Ascending aorta (tissue), 2 donors: ENCODE data around the gene OR52I2. TPM values are rescaled to one million over a fixed set of nuclear protein-coding genes. Genes with fewer than 3 reads are reported as not detected.

Source experiments
- DNase-seq, 2 donors: peaks; one replicate each; pipeline ENCODE4 v3.0.0-alpha.2; 2019; ENCODE audit warnings: low spot score in 2 of 2
- H3K27ac ChIP-seq, 2 donors: fragments of 200-600 bp; sonication (generic); one replicate each; pipeline ENCODE4 v1.5.1; 2016 to 2017; ENCODE audit warnings: mild to moderate bottlenecking in 1 of 2
- H3K27me3 ChIP-seq: fragments of 200-600 bp; sonication (generic); one replicate; pipeline ENCODE4 v1.5.1; 2017
- H3K36me3 ChIP-seq, 2 donors: fragments of 200-600 bp; sonication (generic); one replicate each; pipeline ENCODE4 v1.5.1; 2016
- H3K4me1 ChIP-seq, 2 donors: fragments of 200-600 bp; sonication (generic); one replicate each; pipeline ENCODE4 v1.5.1; 2016 to 2017; ENCODE audit warnings: mild to moderate bottlenecking in 1 of 2
- H3K4me3 ChIP-seq, 2 donors: fragments of 200-600 bp; sonication (generic); one replicate each; pipeline ENCODE4 v1.5.1; 2016 to 2017; ENCODE audit warnings: mild to moderate bottlenecking in 1 of 2
- H3K9me3 ChIP-seq, 2 donors: fragments of 200-600 bp; sonication (generic); one replicate each; pipeline ENCODE4 v1.5.1; 2016
- intact Hi-C: fragments of 100-400 bp; cut with DNase I; formaldehyde crosslinking; loops from one replicate; pipeline ENCODE4 v1.15.1; 2023
- total RNA-seq: library from RNA; depleted of rRNA; stranded (reverse); fragments of >200 nt; gene quantifications from one replicate; pipeline ENCODE4 v1.1.0, GENCODE V29; 2016
- TF ChIP-seq, protein P1 (sequence below), 3 experiments: fragments of 200-600 bp in 2 of 3; fragments of 450-650 bp in 1 of 3; sonication (generic) in 2 of 3; IDR thresholded peaks; one replicate each; pipeline ENCODE4 v1.5.1; 2016 to 2019; ENCODE audit warnings: antibody characterized with exemption in 3 of 3, mild to moderate bottlenecking in 1 of 3, moderate library complexity in 1 of 3

The OR52I2 gene
- total RNA-seq, 1 donor from 2014 or later = not detected

DNA sequence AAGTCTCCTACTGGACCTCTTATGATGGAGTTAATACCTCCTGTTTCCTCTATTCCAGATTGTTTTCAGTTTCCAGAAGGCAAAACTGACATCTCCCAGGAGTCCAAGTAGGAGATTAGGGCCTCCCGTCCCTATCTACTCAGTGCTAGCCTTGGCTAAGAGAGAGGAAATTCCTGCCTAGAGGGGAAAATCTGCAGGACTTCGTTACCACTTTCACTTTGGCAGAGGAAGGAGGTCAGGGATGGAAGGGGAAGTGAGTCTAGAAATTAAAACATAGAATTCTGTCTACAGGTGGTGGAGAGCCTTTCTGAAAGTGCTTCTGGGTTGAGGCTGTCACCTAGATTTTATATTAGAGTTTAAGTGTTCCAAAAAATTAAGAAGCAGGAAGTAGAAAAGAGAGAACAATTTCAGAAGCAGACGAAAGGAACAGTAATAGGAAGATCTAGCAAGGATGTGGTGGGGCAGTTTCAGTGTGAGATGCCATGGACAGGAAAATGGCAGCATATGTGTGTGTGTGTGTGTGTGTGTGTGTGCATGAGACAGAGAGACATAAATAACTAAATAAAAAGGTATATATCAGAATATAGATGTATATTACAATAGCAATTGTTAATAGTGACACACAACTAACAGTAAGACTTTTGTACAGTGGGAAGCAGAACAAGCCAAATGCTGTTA lies 28.9 kb downstream of the OR52I2 start:
- intact Hi-C loops = no loop called here
- TF ChIP-seq, protein P1, sequence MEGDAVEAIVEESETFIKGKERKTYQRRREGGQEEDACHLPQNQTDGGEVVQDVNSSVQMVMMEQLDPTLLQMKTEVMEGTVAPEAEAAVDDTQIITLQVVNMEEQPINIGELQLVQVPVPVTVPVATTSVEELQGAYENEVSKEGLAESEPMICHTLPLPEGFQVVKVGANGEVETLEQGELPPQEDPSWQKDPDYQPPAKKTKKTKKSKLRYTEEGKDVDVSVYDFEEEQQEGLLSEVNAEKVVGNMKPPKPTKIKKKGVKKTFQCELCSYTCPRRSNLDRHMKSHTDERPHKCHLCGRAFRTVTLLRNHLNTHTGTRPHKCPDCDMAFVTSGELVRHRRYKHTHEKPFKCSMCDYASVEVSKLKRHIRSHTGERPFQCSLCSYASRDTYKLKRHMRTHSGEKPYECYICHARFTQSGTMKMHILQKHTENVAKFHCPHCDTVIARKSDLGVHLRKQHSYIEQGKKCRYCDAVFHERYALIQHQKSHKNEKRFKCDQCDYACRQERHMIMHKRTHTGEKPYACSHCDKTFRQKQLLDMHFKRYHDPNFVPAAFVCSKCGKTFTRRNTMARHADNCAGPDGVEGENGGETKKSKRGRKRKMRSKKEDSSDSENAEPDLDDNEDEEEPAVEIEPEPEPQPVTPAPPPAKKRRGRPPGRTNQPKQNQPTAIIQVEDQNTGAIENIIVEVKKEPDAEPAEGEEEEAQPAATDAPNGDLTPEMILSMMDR (IDR thresholded peaks at IDR 0.05) = no peak
- Histone ChIP-seq H3K4me3 (peak overlapping the region; percentile 22 to 44), H3K27me3 (no peaks in the 10 kb centered on the region), H3K9me3 (no peaks in the 10 kb centered on the region), H3K36me3 (no peaks in the 10 kb centered on the region), H3K4me1 (peaks cover 0 to 10% of the 10 kb centered on the region in 2 donors), H3K27ac (peak overlapping the region; percentile 47 to 52)
- DNase-seq = no peak

DNA sequence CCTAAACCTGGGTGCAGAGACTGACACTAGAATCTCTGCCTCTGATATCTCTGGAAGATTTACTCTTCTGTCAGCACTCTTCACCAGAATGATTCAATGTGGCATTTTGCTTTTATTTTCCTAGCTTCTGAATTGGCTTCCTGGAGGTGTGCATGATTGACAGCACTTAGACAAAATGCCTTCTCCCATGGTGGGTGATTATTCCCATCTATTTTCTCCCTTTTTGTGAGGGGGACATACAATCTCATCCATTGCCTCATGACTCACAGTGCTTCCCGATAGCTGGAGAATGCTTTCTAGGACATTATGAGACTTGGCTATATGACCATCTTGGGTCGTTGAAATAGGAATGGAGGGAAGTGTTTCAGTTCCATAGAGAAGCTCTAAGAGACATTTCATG lies 30.4 kb downstream of the OR52I2 start:
- TF ChIP-seq, protein P1 (IDR thresholded peaks at IDR 0.05) = no peak
- DNase-seq = no peak
- intact Hi-C loops = no loop called here

DNA sequence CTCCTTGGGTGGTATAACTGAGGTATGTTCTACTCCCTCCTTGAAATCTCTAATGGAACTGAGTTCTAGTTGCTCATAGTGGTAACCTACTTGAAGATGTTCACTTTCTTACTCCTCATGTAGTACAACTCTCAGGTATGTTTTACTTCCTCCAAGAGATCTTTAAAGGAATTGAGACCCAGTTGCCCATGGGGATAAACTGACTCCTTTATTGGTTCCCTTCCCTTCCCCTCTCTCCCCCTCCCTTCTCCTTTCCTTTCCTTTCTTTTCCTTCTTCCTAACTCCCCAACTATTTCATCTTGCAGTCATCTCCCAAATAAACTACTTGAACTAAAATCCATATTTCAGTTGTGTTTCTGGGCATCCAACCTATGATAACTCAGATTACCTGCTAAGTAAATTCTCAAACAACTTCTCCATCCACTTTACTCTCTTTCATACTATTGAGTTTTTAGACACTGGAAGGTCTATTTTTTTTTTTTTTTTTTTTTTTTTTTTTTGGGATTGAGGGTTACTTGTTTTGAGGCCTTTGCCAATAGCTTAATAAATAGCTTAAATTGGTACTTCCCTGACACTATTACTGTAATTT lies 34.4 kb downstream of the OR52I2 start:
- Histone ChIP-seq H3K27ac (no peak overlapping the region), H3K27me3 (no peaks in the 10 kb centered on the region), H3K36me3 (no peaks in the 10 kb centered on the region), H3K9me3 (no peaks in the 10 kb centered on the region), H3K4me1 (no peaks in the 10 kb centered on the region), H3K4me3 (no peak overlapping the region)
- no peak for DNase-seq
- intact Hi-C loops = no loop called here
- TF ChIP-seq, protein P1 (IDR thresholded peaks at IDR 0.05) = no peak

More for the DNA sequence above, 30.4 kb downstream of the OR52I2 start:
- Histone ChIP-seq H3K36me3 (no peaks in the 10 kb centered on the region), H3K27me3 (no peaks in the 10 kb centered on the region), H3K9me3 (no peaks in the 10 kb centered on the region), H3K27ac (no peak overlapping the region), H3K4me1 (peaks cover 0 to 4% of the 10 kb centered on the region in 2 donors), H3K4me3 (no peak overlapping the region)

DNA sequence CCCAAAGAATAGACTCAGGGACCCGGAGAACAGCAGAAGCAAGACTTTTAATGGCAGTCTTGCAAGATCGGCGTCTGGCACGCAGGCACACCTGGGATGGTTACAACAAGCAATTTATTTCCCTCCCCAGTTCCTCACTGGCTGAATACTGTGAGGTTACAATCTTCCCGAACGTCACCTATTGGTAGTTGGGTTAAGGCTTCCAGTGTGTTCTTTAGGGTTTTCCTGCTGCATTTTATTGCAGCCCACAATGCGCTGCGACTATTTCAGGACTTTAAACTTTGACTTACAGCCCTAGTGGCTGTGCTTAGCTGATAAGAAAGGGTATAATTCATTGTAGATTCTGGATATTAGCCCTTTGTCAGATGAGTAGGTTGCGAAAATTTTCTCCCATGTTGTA lies 38.0 kb downstream of the OR52I2 start:
- no peak overlapping the region for H3K27ac ChIP-seq
- no peak overlapping the region for H3K4me3 ChIP-seq
- TF ChIP-seq, protein P1 (IDR thresholded peaks at IDR 0.05) = no peak
- no peaks in the 10 kb centered on the region for H3K27me3 ChIP-seq
- H3K9me3 ChIP-seq = no peaks in the 10 kb centered on the region
- H3K36me3 ChIP-seq = no peaks in the 10 kb centered on the region
- no peak for DNase-seq
- no peaks in the 10 kb centered on the region for H3K4me1 ChIP-seq
- intact Hi-C loops = no loop called here

DNA sequence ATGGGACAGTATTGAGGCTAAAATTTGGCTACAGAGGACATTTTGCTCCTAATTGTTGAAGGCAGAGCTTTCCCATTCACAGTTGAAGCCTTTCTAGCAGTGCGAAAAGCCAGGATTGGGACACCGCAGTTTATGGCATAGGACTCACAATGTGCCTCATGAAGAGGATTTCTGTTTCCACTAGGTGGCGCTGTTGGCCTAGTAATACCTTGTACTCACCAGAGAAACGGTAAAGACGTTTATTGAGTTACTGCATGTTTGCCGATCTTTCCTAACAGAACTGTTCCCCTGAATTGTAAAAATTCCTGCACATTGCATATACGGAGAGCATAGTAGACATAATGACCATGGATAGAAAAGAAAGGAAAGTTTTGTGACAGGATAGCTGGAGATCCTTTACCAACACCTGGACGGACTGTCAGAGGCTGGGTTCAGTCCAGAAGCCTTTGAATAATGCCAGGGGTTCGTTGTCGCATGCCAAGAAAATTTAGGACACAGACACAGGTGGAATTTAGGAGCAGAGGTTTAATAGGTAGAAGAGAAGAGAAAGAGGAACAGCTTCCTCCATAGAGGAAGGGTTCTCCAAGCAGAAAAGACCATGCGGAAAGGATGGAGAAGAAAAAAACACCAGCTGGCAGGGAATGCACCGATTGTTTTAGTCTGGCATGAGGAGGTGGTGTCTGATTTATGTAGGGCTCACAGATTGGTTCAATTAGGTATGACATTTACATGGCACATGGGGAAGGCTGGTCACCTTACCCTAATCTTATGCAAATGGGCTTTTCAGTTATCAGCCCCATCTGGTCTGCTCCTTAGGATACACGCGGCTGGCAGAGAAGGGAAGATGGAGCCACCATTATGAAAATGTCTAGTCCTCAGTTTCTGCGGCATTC lies 44.9 kb downstream of the OR52I2 start:
- no peaks in the 10 kb centered on the region for H3K36me3 ChIP-seq
- DNase-seq = no peak
- H3K4me1 ChIP-seq = no peaks in the 10 kb centered on the region
- H3K27ac ChIP-seq = no peak overlapping the region
- no peak overlapping the region for H3K4me3 ChIP-seq
- no peaks in the 10 kb centered on the region for H3K27me3 ChIP-seq
- intact Hi-C loops = no loop called here
- TF ChIP-seq, protein P1 (IDR thresholded peaks at IDR 0.05) = peak in 1 of 3 experiments; percentile 23
- no peaks in the 10 kb centered on the region for H3K9me3 ChIP-seq
